Measurements from ENCODE around the gene RPSA. TPM values are rescaled to one million over a fixed set of nuclear protein-coding genes. Genes with fewer than 3 reads are reported as not detected.
"Not testable (repeated sequence)": the region's sequence is repeated elsewhere in the genome, so short reads cannot be mapped to it uniquely, and the experiment has no call there.

The RPSA gene
- total and polyA plus RNA-seq, 9 of the 15 experiments (the other 6 are each of a cell fraction or from before 2014, with no cell fraction given) = 2,290 to 4,272 (median 2,730) TPM

DNA sequence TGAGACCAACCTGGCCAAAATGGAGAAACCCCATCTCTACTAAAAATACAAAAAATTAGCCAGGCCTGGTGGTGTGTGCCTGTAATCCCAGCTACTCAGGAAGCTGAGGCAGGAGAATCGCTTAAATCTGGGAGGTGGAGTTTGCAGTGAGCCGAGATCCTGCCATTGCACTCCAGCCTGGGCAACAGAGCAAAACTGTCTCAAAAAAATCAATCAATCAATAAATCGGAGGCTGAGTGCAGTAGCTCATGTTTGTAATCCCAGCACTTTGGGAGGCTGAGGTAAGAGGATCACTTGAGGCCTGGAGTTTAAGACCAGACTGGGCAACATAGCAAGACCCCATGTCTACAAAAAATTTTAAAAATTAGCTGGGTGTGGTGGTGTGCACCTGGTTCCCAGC lies 8.8 kb downstream of the RPSA start:
- ATAC-seq; H3K27me3 ChIP-seq (ENCODE audit: control insufficient read depth in 2 of 2, insufficient read depth in 2 of 2, low read length in 2 of 2); H3K79me2 ChIP-seq (ENCODE audit: control insufficient read depth, insufficient read depth, low read length); H3K9me1 ChIP-seq (ENCODE audit: control insufficient read depth, insufficient read depth, low read length); BruUV-seq (replicated peaks); H3K4me1 ChIP-seq (replicated peaks in 1 of 2; ENCODE audit: control insufficient read depth in 2 of 2, insufficient read depth in 2 of 2, low read length in 2 of 2); intact Hi-C loops (cut with micrococcal nuclease); H3K9me3 ChIP-seq (replicated peaks; ENCODE audit: control insufficient read depth, insufficient read depth, low read depth, low read length); DNase-seq (ENCODE audit: extremely low read depth in 1 of 4, low spot score in 3 of 4); H2AFZ ChIP-seq (ENCODE audit: low read depth, low read length); H3K4me2 ChIP-seq (ENCODE audit: insufficient read depth, low read length); CTCF ChIA-PET (ENCODE audit: low intra/inter-chr PET ratio); H3K4me3 ChIP-seq; H3K9ac ChIP-seq (ENCODE audit: insufficient read depth in 1 of 2, low read depth in 2 of 2, low read length in 2 of 2); FAIRE-seq; H3K27ac ChIP-seq (ENCODE audit: extremely low read depth, low read depth, low read length): not testable (repeated sequence)
- in situ Hi-C loops (cut with MboI) = loop anchor here (25.0 kb wide), 1 partner anchor 1047 kb away; the partner anchor contains the start of gene RPL14
- peaks cover 40% of the 10 kb centered on the region for H3K36me3 ChIP-seq (ENCODE audit: control insufficient read depth, insufficient read depth, low read length)
- POLR2A ChIA-PET = interaction anchor here (0.6 to 4.2 kb wide), 8 partner anchors 9 to 904 kb away, joined by 3 to 41 read pairs (median 4); partner anchors contain the start of gene RPSA
- H4K20me1 ChIP-seq (replicated peaks; ENCODE audit: control insufficient read depth, insufficient read depth, low read length) = peaks cover 47% of the 10 kb centered on the region
- peak; percentile 12 for TF ChIP-seq SUPT5H (IDR thresholded peaks at IDR 0.05)
- TF ChIP-seq BCOR (IDR thresholded peaks at IDR 0.05) = 0 out of 2 replicates have a peak, but pooled peaks have one; percentile 42
- peak; percentile 32 for TF ChIP-seq HNRNPLL (IDR thresholded peaks at IDR 0.05; ENCODE audit: low read depth, low read length, poor library complexity, severe bottlenecking)
- peak; percentile 51 for TF ChIP-seq RBM25 (IDR thresholded peaks at IDR 0.05; ENCODE audit: low read depth, low read length, severe bottlenecking)
- TF ChIP-seq, protein P1, sequence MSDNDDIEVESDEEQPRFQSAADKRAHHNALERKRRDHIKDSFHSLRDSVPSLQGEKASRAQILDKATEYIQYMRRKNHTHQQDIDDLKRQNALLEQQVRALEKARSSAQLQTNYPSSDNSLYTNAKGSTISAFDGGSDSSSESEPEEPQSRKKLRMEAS (CRISPR knock-in tag; IDR thresholded peaks at IDR 0.05) = 0 out of 2 replicates have a peak, but pooled peaks have one; percentile 4
- TF ChIP-seq EWSR1 (IDR thresholded peaks at IDR 0.05; ENCODE audit: borderline replicate concordance, low read depth, partially characterized antibody) = peak; percentile 52
- TF ChIP-seq ZNF121 (CRISPR knock-in tag; conservative IDR thresholded peaks at IDR 0.05) = peak; percentile 100
- peak; percentile 6 to 43; a peak in 1 of 4 replicates for TF ChIP-seq KDM1A (IDR thresholded peaks at IDR 0.05)
- TF ChIP-seq POLR2A (conservative IDR thresholded peaks at IDR 0.05) = peak; percentile 0
- 28% methylated on average over 3 of the region's 3 CpGs for WGBS (ENCODE audit: insufficient coverage, low coverage, missing lambda C conversion rate)
